Right renal pelvis (tissue), 4 donors: Measurements from ENCODE around the gene MECR. TPM values are rescaled to one million over a fixed set of nuclear protein-coding genes. Genes with fewer than 3 reads are reported as not detected.
"Not testable (repeated sequence)": the region's sequence is repeated elsewhere in the genome, so short reads cannot be mapped to it uniquely, and the experiment has no call there.

ENCODE experiments used
- DNase-seq, 4 donors: peaks; one replicate each; pipeline ENCODE4 v3.0.0-alpha.2; 2013; ENCODE audit warnings: low read depth in 4 of 4, low spot score in 3 of 4, missing footprints in 1 of 4
- polyA plus RNA-seq, 4 donors: library from polyadenylated mRNA; unstranded; fragments of 120-200 nt; gene quantifications; one replicate each; pipeline ENCODE4 v1.2.1, GENCODE V29; 2013; ENCODE audit not compliant: insufficient read length in 4 of 4

Gene MECR
- polyA plus RNA-seq, 4 donors = 27.4 to 30.4 (median 29.0) TPM

DNA sequence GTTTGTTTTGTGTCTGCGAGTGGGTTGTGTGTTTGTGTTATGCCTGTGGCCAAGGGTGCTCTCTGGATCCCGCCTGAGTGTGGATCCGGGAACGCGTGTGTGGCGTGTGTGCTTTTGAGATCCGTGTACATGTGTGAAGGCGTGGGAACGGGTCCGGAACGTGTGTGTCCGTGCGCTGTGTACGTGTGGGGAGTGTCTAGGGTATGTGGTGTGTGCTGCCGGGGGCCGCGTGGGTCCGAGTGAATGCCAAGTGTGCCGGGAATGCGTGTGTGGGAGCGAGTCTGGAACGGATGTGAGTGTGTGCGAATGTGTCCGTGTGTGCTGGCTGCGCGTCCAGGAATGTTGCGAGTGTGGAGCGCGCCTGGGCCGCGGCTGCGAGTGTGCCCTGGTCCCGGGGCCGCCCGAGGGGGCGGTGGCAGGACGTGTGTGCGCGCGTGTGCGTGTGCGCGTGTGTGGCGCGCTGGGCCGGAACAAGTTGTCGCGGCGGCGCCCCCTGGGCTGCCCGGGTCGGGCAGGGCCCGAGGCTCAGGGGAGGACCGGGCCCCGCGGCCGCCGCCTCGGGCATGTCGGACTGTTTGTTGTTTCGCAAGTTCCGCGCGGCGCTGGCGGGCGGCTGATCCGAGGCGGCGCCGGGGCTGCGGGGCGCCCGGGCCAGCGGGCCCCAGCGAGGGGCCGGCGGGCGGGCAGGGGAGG is 6.5 kb upstream of the MECR start:
- no peak for DNase-seq

DNA sequence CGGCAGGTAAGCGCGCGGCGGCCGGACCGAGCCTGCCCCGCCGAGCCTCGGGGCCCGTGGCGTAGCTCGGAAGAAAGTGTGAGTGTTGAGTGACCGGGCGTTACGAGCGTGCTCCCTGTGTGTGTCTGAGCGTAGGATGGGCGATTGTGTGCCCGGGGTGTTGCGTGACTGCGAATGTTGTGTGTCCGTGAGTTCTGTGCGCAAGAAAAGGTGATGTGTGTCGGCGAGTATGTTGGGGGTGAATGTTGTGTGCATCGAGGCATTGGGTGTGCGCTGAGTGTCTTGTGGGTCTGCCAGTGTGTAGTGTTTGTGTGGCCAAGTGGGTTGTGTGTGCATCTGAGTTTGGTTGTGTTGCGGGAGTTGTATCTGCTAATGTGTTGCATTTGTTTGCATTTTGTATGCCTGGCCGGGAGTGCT is 6.0 kb upstream of the MECR start:
- DNase-seq = no peak

DNA sequence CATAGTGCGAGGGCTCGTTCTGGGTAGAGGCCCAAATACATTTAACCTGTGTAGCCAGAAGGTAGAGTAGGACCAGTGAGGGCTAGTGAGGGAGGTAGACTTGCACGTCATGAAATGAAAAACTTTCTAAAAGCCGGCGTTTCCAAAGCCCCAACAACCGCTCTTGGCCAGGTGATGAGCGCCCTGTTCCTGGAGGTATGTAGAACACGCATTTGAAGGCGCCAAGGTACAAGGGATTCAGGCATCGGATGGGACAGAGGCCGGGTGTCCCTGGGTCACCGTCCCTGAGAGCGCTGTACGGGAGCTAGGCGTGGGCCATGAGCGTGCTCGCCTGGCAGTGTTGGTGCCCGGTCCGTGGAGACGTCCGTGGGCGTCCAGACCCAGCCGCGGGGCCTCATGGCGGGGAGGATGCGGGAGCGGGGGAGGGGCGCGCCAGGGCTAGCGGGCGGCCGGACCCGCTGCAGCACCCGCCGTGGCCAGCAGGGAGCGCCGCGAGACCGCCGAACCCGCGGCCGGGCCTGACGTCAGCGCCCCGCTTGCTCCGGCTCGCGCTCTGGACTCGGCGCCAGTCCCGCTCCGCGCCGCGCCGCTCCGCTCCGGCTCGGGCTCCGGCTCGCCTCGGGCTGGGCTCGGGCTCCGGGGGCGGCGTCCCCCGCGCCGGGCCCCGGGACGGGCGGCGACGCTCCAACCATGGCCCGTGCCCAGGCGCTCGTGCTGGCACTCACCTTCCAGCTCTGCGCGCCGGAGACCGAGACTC is 5.4 kb upstream of the MECR start, which contains the start of gene PTPRU:
Gene PTPRU (plus strand): TSS at position 568 of the 757 bp plus-strand sequence. CDS start 123 bp downstream, at position 691.
- DNase-seq = no peak

DNA sequence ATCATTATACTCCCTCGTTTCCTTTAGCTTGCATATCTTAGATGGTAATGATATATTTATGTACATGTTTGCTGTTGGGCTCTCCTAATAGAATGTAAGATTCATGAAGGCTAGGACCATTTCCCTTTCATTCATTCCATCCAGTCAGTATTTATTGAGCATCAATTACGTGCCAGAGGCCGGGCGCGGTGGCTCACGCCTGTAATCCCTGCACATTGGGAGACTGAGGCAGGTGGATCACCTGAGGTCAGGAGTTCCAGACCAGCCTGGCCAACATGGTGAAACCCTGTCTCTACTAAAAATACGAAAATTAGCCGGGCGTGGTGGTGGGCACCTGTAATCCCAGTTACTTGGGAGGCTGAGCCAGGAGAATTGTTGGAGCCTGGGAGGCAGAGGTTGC is 4.1 kb upstream of the MECR start:
- not testable (repeated sequence) for DNase-seq

DNA sequence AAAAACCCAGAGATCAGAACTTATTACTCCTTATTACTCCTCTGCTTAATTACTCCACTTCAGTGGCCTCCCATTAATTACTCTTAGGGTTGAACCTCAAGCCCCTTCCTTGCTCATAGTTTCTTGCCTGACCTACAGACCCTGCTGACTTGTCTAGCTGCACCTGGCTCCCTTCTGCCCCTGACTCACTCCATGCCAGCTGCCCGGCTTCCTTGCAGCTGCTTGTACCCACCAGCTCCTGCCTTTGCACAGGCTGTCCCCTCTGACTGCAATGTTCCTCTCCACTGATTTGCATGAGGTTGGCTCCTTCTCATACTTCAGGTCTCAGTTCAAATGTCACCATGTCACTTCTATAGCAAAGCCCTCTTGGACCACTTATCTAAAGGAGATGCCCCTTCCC is 3.7 kb upstream of the MECR start:
- no peak for DNase-seq

DNA sequence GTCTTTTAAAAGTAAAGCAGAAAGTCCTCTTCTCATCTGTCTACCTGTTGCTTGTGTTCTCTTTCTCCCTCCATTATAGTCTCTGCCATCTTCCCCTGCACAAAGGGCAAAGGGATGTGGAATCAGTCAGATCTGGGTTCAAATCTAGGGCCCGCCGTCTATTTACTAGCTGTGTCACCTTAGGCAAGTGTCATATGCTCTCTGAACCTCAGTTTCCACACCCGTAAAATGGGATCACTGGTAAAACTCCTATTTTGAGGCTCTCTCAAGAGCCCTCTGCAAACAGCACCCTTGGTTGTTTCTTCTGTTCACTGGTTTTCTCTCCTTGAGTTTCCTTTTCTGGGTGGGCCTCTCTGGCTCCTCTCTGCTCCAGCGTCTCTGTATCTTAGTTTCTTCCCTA is 3.0 kb upstream of the MECR start:
- no peak for DNase-seq

DNA sequence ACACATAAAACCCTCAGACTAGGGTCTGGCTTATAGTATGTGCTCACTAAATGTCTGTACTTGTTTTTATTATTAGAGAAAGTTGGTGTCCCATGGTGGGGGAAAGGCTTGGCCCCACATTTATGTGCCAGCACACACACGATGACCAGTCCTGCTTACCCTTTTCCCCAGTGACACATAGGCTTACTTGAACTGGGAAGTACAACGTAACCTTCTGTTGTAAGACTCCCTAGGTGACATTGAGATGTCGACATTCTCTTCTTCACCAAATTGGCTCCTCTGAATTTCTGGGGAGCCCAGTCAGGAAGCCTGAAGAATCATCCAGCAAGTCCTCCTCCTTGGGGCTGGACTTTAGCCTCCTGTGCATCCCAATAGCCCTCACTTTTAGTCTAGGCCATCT is 1.7 kb upstream of the MECR start:
- no peak for DNase-seq

DNA sequence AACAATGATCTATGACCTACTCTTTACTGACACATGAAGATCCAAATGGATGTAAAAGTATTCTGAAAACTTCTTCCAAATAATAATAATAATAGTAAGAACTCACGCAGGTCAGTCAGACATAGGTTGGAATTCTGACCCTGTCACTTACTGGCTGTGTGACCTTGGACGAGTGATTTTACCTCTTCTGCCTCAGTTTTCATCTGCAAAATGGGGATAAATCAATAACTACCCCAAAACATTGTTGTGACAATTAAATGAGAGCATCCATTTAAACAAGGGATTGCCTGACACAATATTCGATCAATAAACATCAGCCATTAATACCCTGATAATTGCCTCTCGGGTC is 556 bp downstream of the MECR start:
- DNase-seq = no peak

DNA sequence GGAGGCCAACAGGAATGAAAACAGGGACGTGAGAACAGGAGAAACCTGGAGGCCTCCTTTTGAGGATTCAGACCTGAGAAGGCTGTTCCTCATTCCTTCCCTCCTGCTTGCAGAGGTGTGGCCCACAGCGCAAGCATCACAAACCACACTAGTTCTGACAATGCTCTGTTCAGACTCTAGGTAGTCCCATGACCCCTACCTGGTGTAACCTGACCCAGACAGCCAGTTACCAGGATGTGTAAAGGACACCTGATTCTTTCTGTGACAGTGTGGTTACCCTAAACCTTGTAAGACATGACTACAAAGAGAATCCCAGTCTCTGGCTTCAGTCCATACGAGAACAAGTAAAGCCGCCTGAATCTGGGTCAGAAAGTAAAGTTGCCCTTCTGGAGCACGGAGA is 3.2 kb downstream of the MECR start:
- DNase-seq = no peak

DNA sequence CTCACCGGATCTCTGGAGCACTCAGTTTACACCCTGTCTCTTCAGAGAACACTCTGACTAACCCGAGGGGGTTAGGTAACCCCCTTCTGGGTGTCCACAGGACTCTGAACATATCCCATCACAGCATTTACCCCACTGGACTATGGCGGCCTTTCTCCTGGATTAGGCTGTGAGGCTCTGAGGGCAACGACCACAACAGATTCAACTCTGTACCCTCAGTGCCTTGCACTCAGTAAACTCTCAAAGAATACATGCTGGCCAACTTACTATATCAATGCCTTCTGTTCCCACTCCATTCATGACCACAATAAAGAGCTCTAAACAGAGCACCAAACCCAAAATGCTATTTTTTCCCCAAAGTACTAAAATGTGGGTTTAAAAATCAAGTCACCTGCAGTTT is 5.4 kb downstream of the MECR start:
- DNase-seq = no peak

DNA sequence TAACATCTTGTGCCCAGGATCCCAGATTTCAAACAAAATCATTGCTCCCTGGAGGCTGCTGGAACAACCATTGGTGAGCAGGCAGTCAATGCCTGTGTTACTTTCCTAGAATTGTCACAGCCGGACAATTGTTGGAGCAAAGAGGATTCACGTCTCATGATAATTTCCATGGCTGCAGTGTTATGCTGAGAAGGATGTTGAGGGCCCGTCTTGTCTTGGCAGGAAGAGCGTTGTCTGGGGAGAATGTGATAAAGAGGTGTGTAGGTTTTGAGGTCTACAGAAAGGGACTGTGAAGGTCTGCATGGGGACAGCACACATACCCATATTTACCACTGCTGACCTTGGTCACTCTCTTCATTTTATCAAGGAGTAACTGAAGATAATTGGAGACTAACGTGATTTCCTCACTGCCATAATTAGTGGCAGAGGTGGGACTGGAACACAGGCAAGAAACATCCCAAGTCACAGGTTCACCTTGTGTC is 6.3 kb downstream of the MECR start:
- DNase-seq = no peak

DNA sequence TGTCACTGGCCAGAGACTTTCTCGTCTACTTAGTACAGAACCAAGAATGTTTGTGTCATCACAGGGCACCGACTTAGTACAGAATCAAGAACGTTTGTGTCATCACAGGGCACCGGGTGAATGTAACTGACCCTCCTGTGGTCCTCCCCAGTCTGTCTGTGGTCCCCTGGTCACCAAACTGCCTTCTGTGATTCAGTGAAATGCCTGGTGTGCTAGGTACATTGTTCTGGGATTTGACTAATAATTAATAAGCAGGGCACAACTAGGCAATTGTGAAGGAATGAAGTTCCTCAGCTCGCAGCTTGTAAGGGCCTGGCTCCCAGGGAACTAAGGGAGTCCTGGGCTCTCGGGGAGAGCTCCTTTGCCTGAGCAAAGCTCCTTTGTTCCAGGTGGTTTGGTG is 7.2 kb downstream of the MECR start:
- no peak for DNase-seq

DNA sequence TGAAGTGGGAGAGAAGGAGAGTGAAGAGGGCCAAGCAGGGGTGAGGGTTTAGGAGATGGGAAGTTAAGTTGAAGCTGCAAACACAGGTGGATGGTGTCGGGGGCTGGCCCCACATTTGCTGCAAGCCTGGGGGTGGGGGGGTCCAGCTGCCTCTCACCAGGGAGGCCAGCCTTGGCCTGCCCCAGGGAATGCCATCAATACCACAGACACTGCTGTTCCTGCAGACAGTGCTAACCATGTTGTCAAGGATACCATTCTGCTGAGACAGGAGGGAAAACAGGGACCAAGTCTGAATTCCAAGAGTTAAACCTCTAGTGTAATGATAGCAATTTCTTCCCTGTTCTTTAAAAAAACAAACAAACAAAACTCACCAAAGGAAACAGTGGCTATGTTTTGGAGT is 8.0 kb downstream of the MECR start:
- no peak for DNase-seq

DNA sequence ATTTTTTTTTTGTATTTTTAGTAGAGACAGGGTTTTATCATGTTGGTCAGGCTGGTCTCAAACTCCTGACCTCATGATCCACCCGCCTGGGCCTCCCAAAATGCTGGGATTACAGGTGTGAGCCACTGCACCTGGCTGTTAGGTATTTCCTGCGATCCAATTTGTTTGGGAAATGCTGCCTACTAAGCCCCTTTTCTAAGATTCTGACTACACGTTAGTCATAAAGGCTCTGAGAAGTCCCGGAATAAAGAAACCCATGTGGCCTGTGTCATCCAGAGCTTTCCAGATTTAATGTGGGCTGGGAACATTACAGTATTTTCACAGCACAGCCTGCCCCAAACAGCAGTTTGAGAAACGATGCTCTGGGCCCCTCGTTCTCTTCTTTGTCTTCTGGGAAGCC is 8.5 kb downstream of the MECR start:
- DNase-seq = not testable (repeated sequence)

DNA sequence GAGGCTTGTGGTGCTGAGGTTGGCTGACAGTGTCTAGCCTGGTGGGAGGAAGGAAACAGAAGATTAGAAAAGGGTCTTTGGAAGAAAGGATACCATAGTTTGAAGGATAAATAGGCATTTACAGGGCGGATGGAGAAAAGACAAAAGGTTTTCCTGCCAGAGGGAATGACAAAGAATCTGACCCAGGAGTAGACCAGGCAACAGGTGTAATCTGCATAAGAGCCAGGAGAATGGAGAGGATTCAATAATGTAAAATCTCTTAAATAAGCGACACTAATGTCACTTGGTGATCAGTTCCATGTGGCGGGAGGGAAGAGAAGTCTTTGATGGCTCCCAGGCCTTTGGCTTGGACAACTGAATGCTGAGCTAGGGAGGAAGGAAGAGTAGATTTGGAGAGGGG is 9.4 kb downstream of the MECR start:
- DNase-seq = no peak

DNA sequence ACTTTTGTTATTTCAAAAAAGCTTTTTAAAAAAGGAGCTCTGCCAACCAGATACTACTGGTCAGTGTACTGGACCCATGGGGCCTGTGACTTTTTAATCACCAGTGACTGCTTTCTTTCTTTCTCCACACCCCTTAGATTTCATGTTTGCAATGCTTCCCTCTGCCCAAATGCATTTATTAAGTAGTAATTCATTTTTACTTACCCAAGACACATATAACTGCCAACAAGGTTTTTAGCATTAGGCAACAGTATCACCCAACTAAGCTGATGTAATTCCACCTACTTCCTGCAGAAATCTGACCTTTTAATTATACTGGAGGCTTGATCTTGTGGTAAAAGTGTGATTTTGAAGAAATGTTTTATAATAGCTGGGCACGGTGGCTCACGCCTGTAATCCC is 12.5 kb downstream of the MECR start:
- no peak for DNase-seq

DNA sequence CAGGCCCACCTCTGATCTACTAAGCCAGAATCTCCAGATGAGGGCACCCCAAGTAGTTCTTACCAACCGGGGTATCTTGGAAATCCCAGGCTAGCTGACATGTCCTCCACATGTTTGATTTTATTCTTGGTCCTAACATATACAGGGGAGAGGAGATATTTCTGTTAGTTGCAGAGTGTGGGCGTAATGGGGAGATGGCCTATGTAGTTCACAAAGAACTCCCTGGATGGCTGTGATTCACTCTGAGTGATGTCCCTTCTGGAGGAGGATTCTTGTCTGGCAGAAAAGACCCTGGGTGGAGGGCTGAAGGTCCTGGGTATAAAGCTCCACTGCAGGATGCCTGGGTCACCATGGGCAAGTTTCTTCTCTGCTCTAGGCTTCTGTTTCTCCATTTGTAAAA is 13.1 kb downstream of the MECR start:
- DNase-seq = no peak

DNA sequence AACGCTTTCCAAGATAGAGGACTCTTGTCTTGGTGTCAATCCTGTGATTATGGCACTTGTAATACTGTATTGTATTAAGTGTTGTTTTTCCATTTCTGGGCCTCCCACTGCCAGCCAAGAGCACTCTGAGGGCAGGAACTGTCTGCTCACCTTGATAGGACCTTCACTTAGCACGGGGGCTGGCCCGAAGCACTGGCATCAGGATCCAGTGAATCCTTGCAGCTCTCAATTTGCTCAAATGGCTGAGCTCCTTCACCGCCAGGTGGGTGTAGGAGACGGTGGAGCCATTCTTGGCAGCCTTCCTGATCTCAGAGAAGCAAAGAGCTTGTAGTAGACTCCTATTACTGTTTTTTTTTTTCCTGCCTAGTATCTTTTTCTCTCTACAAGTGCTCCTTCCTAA is 17.7 kb downstream of the MECR start:
- DNase-seq = no peak

DNA sequence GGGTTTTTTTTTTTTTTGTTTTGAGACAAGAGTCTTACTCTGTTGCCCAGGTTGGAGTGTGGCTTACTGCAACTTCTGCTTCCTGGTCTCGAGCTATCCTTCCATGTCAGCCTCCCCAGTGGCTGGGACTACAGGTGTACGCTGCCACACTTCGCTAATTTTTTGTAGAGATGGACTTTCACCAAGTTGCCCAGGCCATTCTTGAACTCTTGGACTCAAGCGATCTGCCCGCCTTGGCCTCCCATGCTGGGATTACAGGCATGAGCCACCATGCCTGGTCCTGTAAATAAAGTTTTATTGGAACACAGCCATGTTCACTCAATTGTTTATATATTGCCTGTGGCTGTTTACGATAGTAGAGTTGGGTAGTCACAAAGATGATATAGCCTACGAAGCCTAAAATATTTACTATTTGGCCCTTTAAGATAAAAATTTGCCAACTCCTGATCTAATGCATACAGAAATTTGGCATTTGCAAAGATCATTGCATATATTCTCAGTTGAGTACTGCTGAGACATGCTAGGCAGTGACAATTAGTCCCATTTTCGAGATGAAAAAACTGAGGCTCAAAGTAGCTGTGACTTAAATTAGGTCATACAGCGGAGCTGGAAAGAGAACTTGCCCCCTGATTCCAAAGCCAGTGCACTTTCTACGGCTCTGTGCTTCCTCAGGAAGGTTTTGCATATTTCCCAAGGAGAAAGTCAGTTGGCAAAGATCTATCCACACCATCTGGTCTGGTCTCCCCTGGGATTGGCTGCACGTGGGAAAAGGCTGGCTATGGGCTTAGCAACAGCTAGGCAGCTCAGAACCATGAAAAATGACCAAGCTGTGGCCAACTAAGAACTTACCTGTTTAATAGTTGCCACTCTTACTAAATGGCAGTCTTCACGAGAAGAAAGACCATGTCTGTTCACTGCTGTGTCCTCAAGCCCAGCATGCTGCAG is 19.4 kb downstream of the MECR start:
- no peak for DNase-seq

DNA sequence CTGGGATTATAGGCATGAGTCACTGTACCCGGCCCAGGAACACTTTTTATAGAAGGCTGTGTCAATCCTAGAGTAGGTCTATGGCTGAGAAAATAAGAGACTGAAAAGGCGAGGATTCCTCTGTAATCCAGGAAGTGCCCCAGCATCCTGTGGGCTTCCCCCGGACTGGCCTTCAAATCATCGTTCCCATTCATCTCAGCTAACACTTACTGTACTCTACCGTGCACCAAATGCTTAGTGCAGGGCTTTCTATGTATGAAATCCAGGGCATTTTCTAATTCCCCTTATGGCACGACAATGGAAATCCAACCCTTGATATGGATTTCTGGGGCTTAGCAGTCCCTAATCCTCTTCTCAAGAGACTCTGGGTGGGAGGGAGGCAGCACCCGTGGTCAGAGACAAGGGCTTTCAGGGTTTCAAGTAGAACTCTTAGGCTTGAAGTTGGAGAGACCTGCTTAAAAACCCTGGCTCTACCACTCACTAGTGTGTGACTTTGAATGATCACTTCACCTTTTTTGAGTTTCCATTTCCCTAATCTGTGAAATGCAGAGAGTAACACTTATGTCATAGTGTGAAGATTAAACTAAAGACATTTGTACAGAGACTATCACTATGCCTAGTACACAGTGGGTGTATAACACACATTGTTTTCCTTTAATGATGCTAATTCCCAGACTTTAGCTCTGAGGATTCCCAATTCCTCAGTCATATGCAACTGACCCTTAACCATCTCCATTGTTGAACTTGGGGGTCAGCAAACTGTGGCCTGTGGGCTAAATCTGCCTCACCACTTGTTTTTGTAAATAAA is 20.3 kb downstream of the MECR start:
- DNase-seq = no peak
